Skeletal muscle satellite cell (primary cell): ENCODE data around the gene CD27.

ENCODE experiments used
- H3K27me3 ChIP-seq: 2 replicates; pipeline ENCODE4 v1.7.0; 2013; ENCODE audit warnings: low read length; ENCODE audit not compliant: control insufficient read depth, insufficient read depth
- H3K36me3 ChIP-seq: 2 replicates; pipeline ENCODE4 v1.7.0; 2013; ENCODE audit warnings: mild to moderate bottlenecking, control low read depth, low read length; ENCODE audit not compliant: insufficient read depth
- H3K4me1 ChIP-seq: 2 replicates; pipeline ENCODE4 v1.7.0; 2013; ENCODE audit warnings: low read length; ENCODE audit not compliant: control insufficient read depth, insufficient read depth
- H3K4me2 ChIP-seq: 2 replicates; pipeline ENCODE4 v1.7.0; 2013; ENCODE audit warnings: mild to moderate bottlenecking, low read length
- H3K4me3 ChIP-seq: 2 replicates; pipeline ENCODE4 v1.7.0; 2013; ENCODE audit warnings: low read length
- H3K9ac ChIP-seq: 2 replicates; pipeline ENCODE4 v1.7.0; 2013; ENCODE audit warnings: mild to moderate bottlenecking, low read depth, low read length, moderate library complexity
- H3K9me3 ChIP-seq: replicated peaks from 2 replicates; pipeline ENCODE4 v1.7.0; 2013; ENCODE audit warnings: mild to moderate bottlenecking, control low read depth, low read length

The CD27 gene

GRCh38 chr12:6457220-6457945 lies 12.6 kb downstream of the CD27 start:
- H3K9ac ChIP-seq = no peak overlapping the region
- H3K4me2 ChIP-seq = no peak overlapping the region
- peaks cover 10% of the 10 kb centered on the region for H3K4me1 ChIP-seq
- H3K9me3 ChIP-seq = no peaks in the 10 kb centered on the region
- peaks cover 39% of the 10 kb centered on the region for H3K36me3 ChIP-seq
- no peaks in the 10 kb centered on the region for H3K27me3 ChIP-seq
- no peak overlapping the region for H3K4me3 ChIP-seq

DNA sequence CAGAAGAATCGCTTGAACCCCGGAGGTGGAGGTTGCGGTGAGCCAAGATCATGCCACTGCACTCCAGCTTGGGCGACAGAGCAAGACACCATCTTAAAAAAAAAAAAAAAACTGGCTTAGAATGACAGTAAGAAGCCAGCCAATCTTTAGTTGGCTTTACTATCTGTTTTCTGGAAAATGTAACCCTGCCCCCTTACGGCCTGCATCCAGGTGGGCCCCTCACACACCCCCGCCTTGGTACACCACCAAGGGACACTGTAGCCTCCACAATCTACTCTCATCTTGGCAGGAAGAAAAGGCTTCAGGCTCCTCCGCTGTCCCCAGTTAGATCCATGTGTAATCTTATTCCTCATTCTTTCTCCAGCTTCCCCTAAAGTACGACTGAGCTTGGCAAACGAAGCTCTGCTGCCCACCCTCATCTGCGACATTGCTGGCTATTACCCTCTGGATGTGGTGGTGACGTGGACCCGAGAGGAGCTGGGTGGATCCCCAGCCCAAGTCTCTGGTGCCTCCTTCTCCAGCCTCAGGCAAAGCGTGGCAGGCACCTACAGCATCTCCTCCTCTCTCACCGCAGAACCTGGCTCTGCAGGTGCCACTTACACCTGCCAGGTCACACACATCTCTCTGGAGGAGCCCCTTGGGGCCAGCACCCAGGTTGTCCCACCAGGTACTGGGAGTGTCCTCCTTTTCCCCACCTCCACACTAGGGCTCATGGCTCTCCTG lies 13.7 kb downstream of the CD27 start:
- H3K36me3 ChIP-seq = peaks cover 49% of the 10 kb centered on the region
- no peaks in the 10 kb centered on the region for H3K27me3 ChIP-seq
- no peak overlapping the region for H3K9ac ChIP-seq
- H3K4me3 ChIP-seq = no peak overlapping the region
- no peaks in the 10 kb centered on the region for H3K4me1 ChIP-seq
- H3K4me2 ChIP-seq = no peak overlapping the region
- H3K9me3 ChIP-seq = no peaks in the 10 kb centered on the region

GRCh38 chr12:6459004-6459337 lies 14.2 kb downstream of the CD27 start:
- Histone ChIP-seq H3K36me3 (peaks cover 54% of the 10 kb centered on the region), H3K27me3 (no peaks in the 10 kb centered on the region), H3K9me3 (no peaks in the 10 kb centered on the region), H3K4me1 (no peaks in the 10 kb centered on the region), H3K9ac (no peak overlapping the region), H3K4me2 (no peak overlapping the region), H3K4me3 (no peak overlapping the region)

GRCh38 chr12:6460751-6461371 lies 16.1 kb downstream of the CD27 start:
- Histone ChIP-seq H3K4me1 (no peaks in the 10 kb centered on the region), H3K36me3 (peaks cover 69% of the 10 kb centered on the region), H3K9ac (no peak overlapping the region), H3K4me3 (no peak overlapping the region), H3K27me3 (no peaks in the 10 kb centered on the region), H3K4me2 (no peak overlapping the region), H3K9me3 (no peaks in the 10 kb centered on the region)

- H3K36me3 ChIP-seq = peaks cover 75% of the 10 kb centered on the region
- no peak overlapping the region for H3K9ac ChIP-seq
- no peak overlapping the region for H3K4me3 ChIP-seq
- H3K4me1 ChIP-seq = no peaks in the 10 kb centered on the region
- H3K27me3 ChIP-seq = no peaks in the 10 kb centered on the region
- H3K9me3 ChIP-seq = no peaks in the 10 kb centered on the region
- no peak overlapping the region for H3K4me2 ChIP-seq
Observed at GRCh38 chr12:6461401-6462233, 16.9 kb downstream of the CD27 start.

- Histone ChIP-seq H3K4me2 (no peak overlapping the region), H3K4me3 (no peak overlapping the region), H3K9me3 (no peaks in the 10 kb centered on the region), H3K4me1 (no peaks in the 10 kb centered on the region), H3K9ac (no peak overlapping the region), H3K36me3 (peaks cover 72% of the 10 kb centered on the region), H3K27me3 (no peaks in the 10 kb centered on the region)
Observed at GRCh38 chr12:6462234-6462995, 17.7 kb downstream of the CD27 start.

GRCh38 chr12:6463216-6463615 lies 18.5 kb downstream of the CD27 start:
- Histone ChIP-seq H3K9me3 (no peaks in the 10 kb centered on the region), H3K4me1 (peaks cover 5% of the 10 kb centered on the region), H3K9ac (no peak overlapping the region), H3K4me3 (no peak overlapping the region), H3K36me3 (peaks cover 66% of the 10 kb centered on the region), H3K27me3 (no peaks in the 10 kb centered on the region), H3K4me2 (no peak overlapping the region)

- Histone ChIP-seq H3K36me3 (peaks cover 60% of the 10 kb centered on the region), H3K9ac (no peak overlapping the region), H3K4me1 (peaks cover 11% of the 10 kb centered on the region)
Observed at GRCh38 chr12:6463858-6464257, 19.1 kb downstream of the CD27 start.

DNA sequence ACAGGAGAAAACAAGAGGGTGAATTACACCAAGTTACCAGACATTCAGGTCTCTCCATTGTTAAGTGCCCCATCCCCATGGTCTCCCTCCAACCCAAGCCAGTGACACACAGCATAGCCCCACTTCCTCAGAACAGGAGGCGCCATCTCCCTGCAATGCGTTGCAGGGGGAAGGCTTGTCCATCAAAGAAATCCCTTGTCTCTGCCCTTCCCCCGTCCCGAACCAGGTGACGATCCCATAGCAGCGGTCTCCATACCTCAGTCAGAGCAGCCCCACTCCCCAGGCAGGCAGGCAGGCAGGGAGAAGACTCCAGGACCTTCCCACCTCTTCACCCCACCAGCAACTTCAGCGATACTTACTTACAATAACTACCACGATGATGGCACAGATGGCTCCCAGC lies 19.8 kb downstream of the CD27 start:
- H3K9ac ChIP-seq = no peak overlapping the region
- H3K9me3 ChIP-seq = no peaks in the 10 kb centered on the region
- no peaks in the 10 kb centered on the region for H3K27me3 ChIP-seq
- H3K36me3 ChIP-seq = peaks cover 60% of the 10 kb centered on the region
- H3K4me2 ChIP-seq = no peak overlapping the region
- no peak overlapping the region for H3K4me3 ChIP-seq
- peaks cover 18% of the 10 kb centered on the region for H3K4me1 ChIP-seq

More at GRCh38 chr12:6463858-6464257, 19.1 kb downstream of the CD27 start:
- Histone ChIP-seq H3K9me3 (no peaks in the 10 kb centered on the region), H3K4me3 (no peak overlapping the region), H3K27me3 (no peaks in the 10 kb centered on the region), H3K4me2 (no peak overlapping the region)

- Histone ChIP-seq H3K4me3 (no peak overlapping the region), H3K4me2 (no peak overlapping the region), H3K4me1 (peaks cover 22% of the 10 kb centered on the region), H3K36me3 (peaks cover 55% of the 10 kb centered on the region), H3K9ac (no peak overlapping the region), H3K27me3 (no peaks in the 10 kb centered on the region), H3K9me3 (no peaks in the 10 kb centered on the region)
Observed at GRCh38 chr12:6465467-6466183, 20.9 kb downstream of the CD27 start.
